HG02840 (cell line): ENCODE results near the gene GDPD4.

Experiments
- ATAC-seq: cut with Tn5 transposase; IDR thresholded peaks from one replicate; pipeline ENCODE4 v1.9.1; 2021; ENCODE audit warnings: mild to moderate bottlenecking, moderate library complexity, moderate number of reproducible peaks; ENCODE audit not compliant: unreplicated experiment, low FRiP score

The GDPD4 gene

DNA sequence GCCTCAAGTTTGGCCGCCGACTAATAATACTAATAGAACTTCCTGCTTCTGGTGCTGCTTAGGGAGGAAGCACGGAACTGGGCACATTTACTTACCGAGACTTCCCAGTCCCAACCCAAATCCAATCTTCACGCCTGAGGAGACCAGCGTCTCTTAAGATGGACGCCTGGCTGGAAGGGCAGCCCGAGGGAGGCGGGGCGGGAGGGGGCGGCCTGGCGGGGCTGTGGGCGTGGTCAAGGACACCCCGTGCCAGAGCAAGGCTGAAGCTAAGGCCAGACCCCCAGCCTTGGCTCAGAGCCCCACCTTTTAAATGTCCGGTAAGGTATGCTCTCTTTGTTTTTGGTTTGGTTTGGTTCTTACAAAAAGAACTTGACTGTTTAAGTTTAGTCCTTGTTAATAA lies at the start of gene GDPD4:
Gene GDPD4, minus strand, starts transcription at position 177 of the 400 bp plus-strand sequence. CDS start 16,549 bp downstream, outside the sequence.
- no peak for ATAC-seq

- no peak for ATAC-seq
Measured at GRCh38 chr11:77347948-77348347, 46.5 kb upstream of the GDPD4 start.

- ATAC-seq, result no peak
Measured at GRCh38 chr11:77346906-77347603, 45.6 kb upstream of the GDPD4 start.

DNA sequence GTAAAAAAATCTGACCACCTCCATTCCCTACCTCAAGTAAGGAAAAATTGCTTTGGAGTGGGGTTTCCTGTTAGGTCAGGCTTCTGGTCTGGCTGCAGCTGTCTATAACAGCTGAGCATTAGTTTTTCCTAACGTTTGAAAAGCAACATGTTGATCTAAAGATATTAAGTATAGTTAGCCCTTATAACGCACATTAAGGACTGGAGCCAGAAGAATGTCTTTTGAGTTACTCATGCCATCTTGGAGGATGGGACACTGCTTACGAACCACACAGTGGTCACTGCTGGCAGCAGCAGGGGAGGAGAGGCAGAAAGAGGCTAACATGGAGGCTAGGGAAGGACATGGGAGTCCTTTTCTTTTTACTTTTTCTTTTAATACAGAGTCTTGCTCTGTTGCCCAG lies 44.1 kb upstream of the GDPD4 start:
- ATAC-seq, result no peak

GRCh38 chr11:77340501-77340900 lies 39.0 kb upstream of the GDPD4 start:
- ATAC-seq, result no peak

GRCh38 chr11:77332259-77332658 lies 30.8 kb upstream of the GDPD4 start:
- ATAC-seq, result no peak

- ATAC-seq, result no peak
Measured at GRCh38 chr11:77325159-77325558, 23.7 kb upstream of the GDPD4 start.

DNA sequence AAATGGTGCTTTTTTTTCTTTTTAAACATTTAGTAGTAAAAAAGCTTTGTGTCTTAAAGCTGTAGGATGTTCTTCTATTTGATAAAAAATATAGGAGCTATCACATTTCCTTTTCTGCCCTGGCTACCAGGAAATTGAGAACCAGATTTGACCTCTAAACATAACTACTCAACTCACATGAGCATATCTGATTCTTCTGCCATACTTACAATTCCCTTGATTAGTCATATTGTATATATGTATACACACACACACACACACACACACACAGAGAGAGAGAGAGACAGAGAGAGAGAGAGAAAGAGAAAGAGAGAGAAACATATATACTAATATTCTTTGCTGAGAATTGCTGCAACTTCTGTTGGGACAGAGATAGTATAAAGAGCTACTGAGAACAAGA lies 23.0 kb upstream of the GDPD4 start:
- no peak for ATAC-seq

- ATAC-seq, result no peak
Measured at GRCh38 chr11:77322926-77323590, 21.6 kb upstream of the GDPD4 start.

GRCh38 chr11:77322506-77322905 lies 21.0 kb upstream of the GDPD4 start:
- no peak for ATAC-seq

DNA sequence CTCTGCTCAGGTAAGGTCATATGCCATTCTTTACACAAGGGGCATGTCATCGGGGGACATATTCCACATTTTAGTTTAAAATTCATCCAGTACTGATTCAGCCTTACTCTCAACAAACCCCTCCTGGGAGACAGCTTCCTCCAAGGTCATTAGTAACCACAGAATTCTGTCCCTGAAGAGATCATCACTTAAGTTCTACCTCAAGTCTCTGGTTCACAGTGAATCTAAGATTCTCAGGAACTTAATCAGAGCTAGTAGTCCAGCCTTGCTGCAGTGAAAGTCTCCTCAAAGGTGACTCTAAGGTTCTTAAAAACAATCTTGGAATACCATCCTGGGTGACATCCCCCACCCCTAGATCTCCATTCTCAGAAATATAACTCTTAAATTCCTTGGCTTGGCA lies 18.9 kb upstream of the GDPD4 start:
- no peak for ATAC-seq

- ATAC-seq, result no peak
Measured at GRCh38 chr11:77318600-77318999, 17.1 kb upstream of the GDPD4 start.

- ATAC-seq, result no peak
Measured at GRCh38 chr11:77316733-77317342, 15.4 kb upstream of the GDPD4 start.

DNA sequence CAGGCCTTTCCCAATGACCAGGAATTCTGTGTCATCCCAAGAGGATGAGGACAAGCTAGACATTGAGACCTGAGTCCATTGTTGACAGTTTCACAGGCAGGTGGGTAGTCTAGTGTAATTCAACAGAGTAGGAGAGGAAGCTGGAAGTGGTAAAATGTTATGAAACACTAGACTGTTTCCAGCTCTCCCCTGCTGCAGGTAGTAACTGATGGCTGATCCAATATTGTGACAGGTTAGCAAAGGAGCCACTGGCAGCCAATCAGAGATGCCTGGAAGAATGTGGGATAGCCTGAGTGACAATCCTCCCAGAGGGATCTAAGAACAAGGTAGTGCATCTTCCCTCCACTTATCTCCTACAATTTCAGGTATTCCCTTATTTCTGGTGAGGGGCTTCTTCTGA lies 10.6 kb upstream of the GDPD4 start:
- ATAC-seq, result no peak

- no peak for ATAC-seq
Measured at GRCh38 chr11:77311701-77312100, 10.2 kb upstream of the GDPD4 start.

- ATAC-seq, result no peak
Measured at GRCh38 chr11:77310721-77311120, 9.2 kb upstream of the GDPD4 start.

- no peak for ATAC-seq
Measured at GRCh38 chr11:77309401-77310085, 8.1 kb upstream of the GDPD4 start.

- no peak for ATAC-seq
Measured at GRCh38 chr11:77308838-77309237, 7.4 kb upstream of the GDPD4 start.

GRCh38 chr11:77303328-77303727 lies 1.8 kb upstream of the GDPD4 start:
- no peak for ATAC-seq

DNA sequence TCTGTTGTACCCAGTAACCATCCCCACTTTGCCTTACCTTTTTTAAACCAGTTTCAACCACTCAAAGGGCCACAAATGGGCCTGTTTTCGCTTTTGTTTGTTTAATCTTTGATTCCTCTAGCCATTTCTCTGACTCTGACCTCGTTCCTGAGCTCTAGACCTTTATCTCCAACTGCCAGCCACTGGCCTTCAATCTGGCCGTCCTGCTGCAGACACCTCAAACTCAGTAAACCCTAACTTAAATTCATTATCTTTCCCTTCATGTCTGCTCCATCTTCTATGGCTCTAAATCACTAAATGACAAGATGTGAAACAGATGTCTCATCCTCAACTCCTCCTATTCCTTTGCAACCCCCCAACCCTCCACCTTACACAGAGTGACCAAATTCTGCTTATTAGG lies 1.3 kb upstream of the GDPD4 start:
- ATAC-seq, result no peak

DNA sequence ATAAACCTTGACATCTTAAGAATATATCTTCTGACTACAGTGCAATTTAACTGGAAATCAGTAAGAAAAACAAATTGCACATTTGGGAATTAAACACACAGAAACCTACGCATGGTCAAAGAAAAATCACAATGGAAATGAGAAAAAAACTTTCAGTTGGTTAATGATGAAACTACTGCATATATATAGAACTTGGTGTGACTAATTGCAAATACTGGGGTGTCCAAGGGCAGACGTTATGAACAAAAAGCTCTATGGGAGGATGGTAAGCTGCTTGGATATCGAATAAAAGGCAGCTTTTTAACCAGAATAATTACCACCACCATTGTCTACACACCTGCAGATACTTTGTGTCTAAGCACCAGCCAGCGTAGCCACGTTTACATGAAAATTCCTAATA lies 791 bp downstream of the GDPD4 start:
- no peak for ATAC-seq
